GM18517 (cell line): ENCODE data around the gene RAB30.
"Not testable (repeated sequence)": the region's sequence is repeated elsewhere in the genome, so short reads cannot be mapped to it uniquely, and the experiment has no call there.

Experiments used
- ATAC-seq: cut with Tn5 transposase; IDR thresholded peaks from one replicate; pipeline ENCODE4 v1.9.1; 2021; ENCODE audit warnings: mild to moderate bottlenecking, moderate library complexity; ENCODE audit not compliant: unreplicated experiment

The RAB30 gene

GRCh38 chr11:82950502-82950901 lies 121.2 kb downstream of the RAB30 start:
- not testable (repeated sequence) for ATAC-seq

- no peak for ATAC-seq
Measured at GRCh38 chr11:82949352-82949751, 122.3 kb downstream of the RAB30 start.

- no peak for ATAC-seq
Measured at GRCh38 chr11:82945682-82946081, 126.0 kb downstream of the RAB30 start.

- ATAC-seq, result not testable (repeated sequence)
Measured at GRCh38 chr11:82945041-82945440, 126.7 kb downstream of the RAB30 start.

GRCh38 chr11:82944198-82944597 lies 127.5 kb downstream of the RAB30 start:
- ATAC-seq, result no peak

GRCh38 chr11:82943430-82943829 lies 128.3 kb downstream of the RAB30 start:
- ATAC-seq, result not testable (repeated sequence)

- ATAC-seq, result no peak
Measured at GRCh38 chr11:82942376-82942775, 129.3 kb downstream of the RAB30 start.

- ATAC-seq, result no peak
Measured at GRCh38 chr11:82939456-82939855, 132.2 kb downstream of the RAB30 start.

GRCh38 chr11:82937554-82937953 lies 134.1 kb downstream of the RAB30 start:
- ATAC-seq, result no peak

GRCh38 chr11:82936261-82936660 lies 135.4 kb downstream of the RAB30 start:
- ATAC-seq, result no peak

- no peak for ATAC-seq
Measured at GRCh38 chr11:82932564-82932963, 139.1 kb downstream of the RAB30 start.

- no peak for ATAC-seq
Measured at GRCh38 chr11:82930734-82931133, 141.0 kb downstream of the RAB30 start.

- ATAC-seq, result peak; percentile 51
Measured at GRCh38 chr11:82930229-82930628, 141.5 kb downstream of the RAB30 start.

- ATAC-seq, result no peak
Measured at GRCh38 chr11:82929121-82929520, 142.6 kb downstream of the RAB30 start.

GRCh38 chr11:82927264-82927880 lies 144.3 kb downstream of the RAB30 start:
- peak; percentile 77 for ATAC-seq

- ATAC-seq, result peak; percentile 43
Measured at GRCh38 chr11:82924522-82925224, 147.0 kb downstream of the RAB30 start.
